H1 (cell line): ENCODE results near the gene ARL3. TPM values are rescaled to one million over a fixed set of nuclear protein-coding genes. Genes with fewer than 3 reads are reported as not detected.

Experiments used
- CTCF ChIA-PET: fragments of 300-600 bp; sonication (Branson Sonifier 250); formaldehyde crosslinking; loops from one replicate; lab custom pipeline; 2021; ENCODE audit not compliant: partially characterized antibody; lab: Charles Lee
- POLR2A ChIA-PET: fragments of 300-600 bp; sonication (Branson Sonifier 250); formaldehyde crosslinking; loops from one replicate; lab custom pipeline; 2021; ENCODE audit warnings: inconsistent platforms; ENCODE audit not compliant: partially characterized antibody; lab: Charles Lee
- DNase-seq, 2 experiments: peaks; one replicate each; pipeline versions ENCODE4 v3.0.0 to v3.0.0-alpha.2; 2010 to 2022; ENCODE audit warnings: low spot score in 2 of 2, low read depth in 1 of 2, mixed read lengths in 1 of 2
- FAIRE-seq: peaks from 2 replicates; lab custom pipeline; 2011; peaks lifted over from hg19 to GRCh38; lab: Jason Lieb, UNC
- H2AFZ ChIP-seq: 2 replicates; pipeline ENCODE4 v1.8.1; 2012; ENCODE audit warnings: low read length, inconsistent platforms
- H2AK5ac ChIP-seq: 2 replicates; pipeline ENCODE4 v1.6.1; 2013; ENCODE audit warnings: low read depth, low read length
- H2BK120ac ChIP-seq: replicated peaks from 2 replicates; pipeline ENCODE3; 2013; ENCODE audit warnings: low read depth, low read length, inconsistent platforms
- H2BK12ac ChIP-seq: 2 replicates; pipeline ENCODE4 v1.6.1; 2013; ENCODE audit warnings: low read depth, low read length
- H2BK15ac ChIP-seq: 2 replicates; pipeline ENCODE4 v1.6.1; 2013; ENCODE audit warnings: low read length
- H2BK20ac ChIP-seq: 2 replicates; pipeline ENCODE4 v1.6.1; 2013; ENCODE audit warnings: low read length
- H2BK5ac ChIP-seq: 2 replicates; pipeline ENCODE4 v1.6.1; 2013; ENCODE audit warnings: low read depth, low read length
- H3K14ac ChIP-seq: 2 replicates; pipeline ENCODE4 v1.6.1; 2013; ENCODE audit warnings: inconsistent platforms; ENCODE audit not compliant: insufficient read length
- H3K18ac ChIP-seq: 2 replicates; pipeline ENCODE4 v1.6.1; 2013; ENCODE audit warnings: low read length; ENCODE audit errors: extremely low read depth
- H3K23ac ChIP-seq: 2 replicates; pipeline ENCODE4 v1.6.1; 2013; ENCODE audit warnings: inconsistent platforms; ENCODE audit not compliant: insufficient read length
- H3K23me2 ChIP-seq: 2 replicates; pipeline ENCODE4 v1.6.1; 2013; ENCODE audit warnings: low read depth, low read length
- H3K27ac ChIP-seq: 2 replicates; pipeline ENCODE4 v1.6.1; 2011; ENCODE audit warnings: low read depth, low read length, inconsistent platforms
- H3K27me3 ChIP-seq, 4 experiments: replicated peaks in 1 of 4; 1 replicate in 1 of 4; 2 replicates in 3 of 4; pipeline versions ENCODE4 v1.6.1 to v1.8.1; 2011 to 2013; ENCODE audit warnings: low read length in 3 of 4, mild to moderate bottlenecking in 3 of 4, inconsistent platforms in 2 of 4, mixed read lengths in 2 of 4, moderate library complexity in 1 of 4; ENCODE audit not compliant: control insufficient read depth in 3 of 4, insufficient read depth in 3 of 4; ENCODE audit errors: extremely low read depth in 1 of 4
- H3K36me3 ChIP-seq, 4 experiments: 2 replicates each; pipeline versions ENCODE4 v1.6.1 to v1.8.1; 2011 to 2013; ENCODE audit warnings: mild to moderate bottlenecking in 4 of 4, low read length in 3 of 4, moderate library complexity in 2 of 4, control low read depth in 1 of 4, inconsistent platforms in 1 of 4; ENCODE audit not compliant: insufficient read depth in 4 of 4, control insufficient read depth in 2 of 4
- H3K4ac ChIP-seq: replicated peaks from 2 replicates; pipeline ENCODE3; 2013; ENCODE audit warnings: low read length, low read depth, mixed read lengths, inconsistent platforms; ENCODE audit not compliant: insufficient read length
- H3K4me1 ChIP-seq, 4 experiments: replicated peaks in 1 of 4; 1 replicate in 1 of 4; 2 replicates in 3 of 4; pipeline versions ENCODE4 v1.6.1 to v1.8.1; 2011 to 2013; ENCODE audit warnings: low read length in 3 of 4, inconsistent platforms in 2 of 4, mixed read lengths in 1 of 4; ENCODE audit not compliant: insufficient read depth in 4 of 4, control insufficient read depth in 3 of 4
- H3K4me2 ChIP-seq, 2 experiments: 2 replicates each; pipeline versions ENCODE4 v1.6.1 to v1.8.1; 2011 to 2013; ENCODE audit warnings: low read depth in 2 of 2, low read length in 2 of 2, control low read depth in 1 of 2, inconsistent platforms in 1 of 2, mild to moderate bottlenecking in 1 of 2; ENCODE audit not compliant: insufficient read depth in 1 of 2
- H3K4me3 ChIP-seq, 4 experiments: fragments of 200-600, 300-600 bp in 1 of 4; sonication (generic), shearing (Covaris generic), sonication (Bioruptor Twin) in 1 of 4; 2 replicates each; pipeline versions ENCODE4 v1.5.1 to v1.8.1; 2011 to 2016; ENCODE audit warnings: low read length in 4 of 4, low read depth in 3 of 4, control low read depth in 2 of 4, inconsistent platforms in 2 of 4, mild to moderate bottlenecking in 2 of 4, mixed read lengths in 1 of 4, moderate library complexity in 1 of 4; ENCODE audit not compliant: insufficient read depth in 2 of 4; ENCODE audit errors: extremely low read depth in 1 of 4
- H3K56ac ChIP-seq: replicated peaks from 2 replicates; pipeline ENCODE3; 2013; ENCODE audit warnings: low read depth, mild to moderate bottlenecking, mixed read lengths, low read length, inconsistent platforms; ENCODE audit not compliant: insufficient read length
- H3K79me1 ChIP-seq: 2 replicates; pipeline ENCODE4 v1.6.1; 2013; ENCODE audit warnings: low read depth, low read length, control low read depth
- H3K79me2 ChIP-seq, 2 experiments: 2 replicates each; pipeline versions ENCODE4 v1.6.1 to v1.8.1; 2012 to 2013; ENCODE audit warnings: low read length in 2 of 2, mild to moderate bottlenecking in 2 of 2, inconsistent platforms in 1 of 2; ENCODE audit not compliant: insufficient read depth in 2 of 2, control insufficient read depth in 1 of 2
- H3K9ac ChIP-seq, 4 experiments: replicated peaks in 1 of 4; 1 replicate in 1 of 4; 2 replicates in 3 of 4; pipeline versions ENCODE4 v1.6.1 to v1.8.1; 2011 to 2013; ENCODE audit warnings: low read depth in 3 of 4, low read length in 3 of 4, control low read depth in 2 of 4, mild to moderate bottlenecking in 2 of 4, moderate library complexity in 2 of 4, inconsistent platforms in 1 of 4; ENCODE audit errors: extremely low read depth in 1 of 4
- H3K9me3 ChIP-seq, 2 experiments: 2 replicates each; pipeline versions ENCODE4 v1.6.1 to v1.8.1; 2012 to 2013; ENCODE audit warnings: mild to moderate bottlenecking in 2 of 2, moderate library complexity in 2 of 2, control low read depth in 1 of 2, inconsistent platforms in 1 of 2, low read depth in 1 of 2, low read length in 1 of 2, mixed read lengths in 1 of 2; ENCODE audit not compliant: insufficient read depth in 2 of 2
- H4K20me1 ChIP-seq, 2 experiments: replicated peaks in 1 of 2; 2 replicates each; pipeline versions ENCODE3 to v1.8.1; 2011 to 2013; ENCODE audit warnings: inconsistent platforms in 2 of 2, low read length in 2 of 2, mild to moderate bottlenecking in 1 of 2; ENCODE audit not compliant: insufficient read depth in 2 of 2, control insufficient read depth in 1 of 2
- H4K5ac ChIP-seq: 2 replicates; pipeline ENCODE4 v1.6.1; 2013; ENCODE audit warnings: low read length, low read depth, mixed read lengths, inconsistent platforms; ENCODE audit not compliant: insufficient read length
- H4K8ac ChIP-seq: 2 replicates; pipeline ENCODE4 v1.8.0; 2013; ENCODE audit warnings: mild to moderate bottlenecking, moderate library complexity, low read length, inconsistent platforms; ENCODE audit not compliant: insufficient read depth; ENCODE audit errors: extremely low read depth
- H4K91ac ChIP-seq: replicated peaks from 2 replicates; pipeline ENCODE3; 2013; ENCODE audit warnings: low read length, mixed read lengths, inconsistent platforms; ENCODE audit not compliant: insufficient read length
- CTBP2 ChIP-seq: IDR thresholded peaks from 2 replicates; pipeline ENCODE4 v1.7.0; 2011; ENCODE audit warnings: borderline replicate concordance, mild to moderate bottlenecking, moderate library complexity, mixed read lengths, low read length; ENCODE audit not compliant: insufficient read depth, insufficient read length
- POLR2AphosphoS5 ChIP-seq: IDR thresholded peaks from 2 replicates; pipeline ENCODE4 v1.6.1; 2011; ENCODE audit warnings: low read depth, low read length
- RBBP5 ChIP-seq: IDR thresholded peaks from 2 replicates; pipeline ENCODE4 v1.7.1; 2012; ENCODE audit warnings: low read depth, mild to moderate bottlenecking, inconsistent platforms, low read length, moderate library complexity, borderline replicate concordance
- SIRT6 ChIP-seq: IDR thresholded peaks from one replicate; pipeline ENCODE4 v1.7.1; 2012; ENCODE audit warnings: low read length, inconsistent platforms
- TAF1 ChIP-seq: IDR thresholded peaks from 2 replicates; pipeline ENCODE4 v1.6.1; 2011; ENCODE audit warnings: mild to moderate bottlenecking, low read depth, low read length
- TEAD4 ChIP-seq: IDR thresholded peaks from 2 replicates; pipeline ENCODE4 v1.6.1; 2012; ENCODE audit warnings: low read depth, low read length, inconsistent platforms, mixed read lengths
- YY1 ChIP-seq: IDR thresholded peaks from 2 replicates; pipeline ENCODE4 v1.6.1; 2011; ENCODE audit warnings: low read depth, mild to moderate bottlenecking, low read length
- WGBS, 2 experiments: shearing (Covaris generic) in 1 of 2; methylation state at CpG; one replicate each; pipeline versions ENCODE4 v1.1.6 to v1.1.7; 2013 to 2015; ENCODE audit warnings: low lambda C conversion rate in 2 of 2, mixed read lengths in 2 of 2, inconsistent platforms in 1 of 2, low coverage in 1 of 2, missing lambda C conversion rate in 1 of 2; ENCODE audit not compliant: insufficient replicate concordance in 2 of 2, insufficient coverage in 1 of 2, insufficient read length in 1 of 2; ENCODE audit errors: extremely low coverage in 1 of 2, missing lambda C conversion rate in 1 of 2; 5-methylcytosine and 5-hydroxymethylcytosine counted together
- polyA plus RNA-seq, 7 experiments: library from polyadenylated mRNA; depleted of rRNA in 3 of 7; stranded (reverse) in 5 of 7; unstranded in 2 of 7; fragments of >200 nt in 5 of 7; fragments of 200-250 nt in 2 of 7; gene quantifications; 1 replicate in 5 of 7; 2 replicates in 1 of 7; 4 replicates in 1 of 7; pipeline versions ENCODE4 v1.2.1 to v1.2.3, GENCODE V29; 2011 to 2013; ENCODE audit warnings: missing spikeins in 2 of 7, mixed read lengths in 2 of 7
- total RNA-seq: library from RNA; stranded (reverse); fragmentation: NEBNext Ultra II Directional; extraction: Animal tissue kit (Norgen Biotek cat#: 25700); gene quantifications from 2 replicates; pipeline ENCODE4 v1.2.1, GENCODE V29; 2021
- TF ChIP-seq, protein P1 (sequence below), 3 experiments: IDR thresholded peaks; 1 replicate in 2 of 3; 2 replicates in 1 of 3; pipeline versions ENCODE4 v1.5.1 to v1.6.1; 2011; ENCODE audit warnings: low read length in 3 of 3, mild to moderate bottlenecking in 3 of 3, inconsistent platforms in 2 of 3, low read depth in 1 of 3, moderate library complexity in 1 of 3; ENCODE audit not compliant: insufficient read depth in 1 of 3; ENCODE audit errors: control extremely low read depth in 1 of 3

The ARL3 gene
- total and polyA plus RNA-seq, 2 of the 8 experiments (the other 6 are each of a cell fraction or from before 2014, with no cell fraction given): 8.8 to 16.2 TPM

DNA sequence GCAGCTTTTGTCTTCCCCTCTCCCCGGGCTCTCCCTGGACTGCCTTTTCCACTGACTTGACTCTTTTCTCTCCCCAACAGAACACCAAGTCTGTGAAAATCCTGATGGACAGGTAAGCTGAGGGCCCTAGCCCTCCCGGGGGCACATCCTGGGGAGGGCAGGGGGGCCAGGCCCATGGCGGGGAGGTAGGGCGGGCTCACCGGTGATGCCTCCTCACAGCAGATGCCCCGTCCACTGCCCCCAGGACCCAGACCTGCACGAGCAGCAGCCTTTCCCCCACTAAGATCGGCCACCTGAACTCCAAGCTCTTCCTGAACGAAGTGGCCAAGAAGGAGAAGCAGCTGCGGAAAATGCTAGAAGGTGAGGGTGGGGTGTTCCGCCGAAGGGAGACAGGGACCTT lies 58.2 kb downstream of the ARL3 start:
- Histone ChIP-seq H4K20me1 (peaks cover 3 to 9% of the 10 kb centered on the region in 2 experiments), H3K23ac (no peak overlapping the region), H2BK20ac (no peak overlapping the region), H3K79me2 (peaks cover 0 to 27% of the 10 kb centered on the region in 2 experiments; a peak in 2 of 4 replicates), H2BK15ac (no peak overlapping the region), H3K36me3 (peaks cover 7 to 22% (median 11%) of the 10 kb centered on the region in 4 experiments; a peak in 5 of 8 replicates), H3K18ac (no peak overlapping the region), H3K27me3 (no peaks in the 10 kb centered on the region), H4K5ac (no peak overlapping the region), H3K79me1 (peaks cover 5% of the 10 kb centered on the region; the same call in 1 of the 2 replicates), H3K4me1 (peaks cover 0 to 17% (median 11%) of the 10 kb centered on the region in 4 experiments; a peak in 6 of 7 replicates), H3K27ac (no peak overlapping the region), H3K14ac (no peak overlapping the region), H2AFZ (no peak overlapping the region), H2BK120ac (no peak overlapping the region), H3K4me3 (no peak overlapping the region), H3K56ac (no peak overlapping the region), H3K9ac (no peak overlapping the region), H3K9me3 (no peaks in the 10 kb centered on the region), H2BK12ac (no peak overlapping the region), H4K8ac (no peak overlapping the region), H3K23me2 (no peaks in the 10 kb centered on the region), H2AK5ac (no peak overlapping the region), H3K4ac (no peak overlapping the region), H4K91ac (no peak overlapping the region), H2BK5ac (no peak overlapping the region), H3K4me2 (no peak overlapping the region)
- CTCF ChIA-PET: interaction anchor here (0.6 to 13.0 kb wide), 7 partner anchors 9 to 152 kb away, joined by 3 to 145 read pairs (median 4); no protein-coding TSS in a partner anchor
- FAIRE-seq: no peak
- 88% methylated on average over 10 of the region's 12 CpGs; no CpG with 5 or more reads in 1 of the 2 experiments for WGBS, 2 experiments
- POLR2A ChIA-PET: interaction anchor here (1.1 to 2.0 kb wide), 4 partner anchors 9 to 14 kb away, joined by 3 to 7 read pairs (median 5); partner anchors contain the start of gene TRIM8
- no peak for DNase-seq
- TF ChIP-seq TAF1: no peak
- TF ChIP-seq CTBP2: no peak
- no peak for TF ChIP-seq RBBP5
- TF ChIP-seq POLR2AphosphoS5: no peak
- TF ChIP-seq YY1: no peak
- no peak for TF ChIP-seq TEAD4
- no peak for TF ChIP-seq SIRT6
- TF ChIP-seq, protein P1, sequence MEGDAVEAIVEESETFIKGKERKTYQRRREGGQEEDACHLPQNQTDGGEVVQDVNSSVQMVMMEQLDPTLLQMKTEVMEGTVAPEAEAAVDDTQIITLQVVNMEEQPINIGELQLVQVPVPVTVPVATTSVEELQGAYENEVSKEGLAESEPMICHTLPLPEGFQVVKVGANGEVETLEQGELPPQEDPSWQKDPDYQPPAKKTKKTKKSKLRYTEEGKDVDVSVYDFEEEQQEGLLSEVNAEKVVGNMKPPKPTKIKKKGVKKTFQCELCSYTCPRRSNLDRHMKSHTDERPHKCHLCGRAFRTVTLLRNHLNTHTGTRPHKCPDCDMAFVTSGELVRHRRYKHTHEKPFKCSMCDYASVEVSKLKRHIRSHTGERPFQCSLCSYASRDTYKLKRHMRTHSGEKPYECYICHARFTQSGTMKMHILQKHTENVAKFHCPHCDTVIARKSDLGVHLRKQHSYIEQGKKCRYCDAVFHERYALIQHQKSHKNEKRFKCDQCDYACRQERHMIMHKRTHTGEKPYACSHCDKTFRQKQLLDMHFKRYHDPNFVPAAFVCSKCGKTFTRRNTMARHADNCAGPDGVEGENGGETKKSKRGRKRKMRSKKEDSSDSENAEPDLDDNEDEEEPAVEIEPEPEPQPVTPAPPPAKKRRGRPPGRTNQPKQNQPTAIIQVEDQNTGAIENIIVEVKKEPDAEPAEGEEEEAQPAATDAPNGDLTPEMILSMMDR (IDR thresholded peaks at IDR 0.05; ENCODE audit: control extremely low read depth in 1 of 3, insufficient read depth in 1 of 3, low read depth in 1 of 3, low read length in 3 of 3): no peak
